HCT116 (cell line): ENCODE measurements around the gene ANTXR2. TPM values are rescaled to one million over a fixed set of nuclear protein-coding genes. Genes with fewer than 3 reads are reported as not detected.

Source experiments
- total RNA-seq: library from RNA; stranded (reverse); gene quantifications from one replicate; pipeline ENCODE4 v1.2.1, GENCODE V29; 2021; ENCODE audit not compliant: unreplicated experiment

Gene ANTXR2
- total RNA-seq, 1 experiment from 2014 or later = 6.3 TPM

Other genes starting within 250 kb of the ANTXR2 start
- 1.4 TPM for gene PRDM8, start 124.3 kb upstream of the ANTXR2 start, total RNA-seq
- gene FGF5, start 193.4 kb upstream of the ANTXR2 start, total RNA-seq = not detected